WTC11 (cell line): ENCODE measurements around the gene NDN. TPM values are rescaled to one million over a fixed set of nuclear protein-coding genes. Genes with fewer than 3 reads are reported as not detected.

ENCODE experiments used
- ATAC-seq: fragments of 200-7000 bp; cut with Tn5 transposase; 2 replicates; pipeline ENCODE4 v1.10.0; 2021; ENCODE audit warnings: mild to moderate bottlenecking, moderate library complexity
- Bru-seq: library from RNA; stranded (reverse); fragments of 400-500 nt; gene quantifications from one replicate; lab custom pipeline; 2021; lab: Mats Ljungman, UMichigan
- CTCF ChIA-PET: fragments of 300-600 bp; sonication (Branson Sonifier 250); formaldehyde crosslinking; loops from one replicate; lab custom pipeline; 2021; ENCODE audit warnings: antibody characterized with exemption; lab: Charles Lee
- POLR2A ChIA-PET: fragments of 350-600 bp; sonication (Branson Sonifier 250); formaldehyde crosslinking; loops from one replicate; lab custom pipeline; 2021; ENCODE audit warnings: antibody characterized with exemption; lab: Charles Lee
- DNase-seq: peaks from one replicate; pipeline ENCODE4 v3.0.0; 2021; ENCODE audit warnings: low spot score
- H3K27ac Mint-ChIP-seq: 2 replicates; pipeline ENCODE4 v1.8.0; 2021; ENCODE audit warnings: mixed read lengths
- H3K27me3 Mint-ChIP-seq: 2 replicates; pipeline ENCODE4 v1.8.0; 2021; ENCODE audit warnings: low read depth, mild to moderate bottlenecking, moderate library complexity, mixed read lengths
- H3K36me3 Mint-ChIP-seq: 2 replicates; pipeline ENCODE4 v1.8.0; 2021; ENCODE audit warnings: mixed read lengths
- H3K4me1 Mint-ChIP-seq: 2 replicates; pipeline ENCODE4 v1.8.0; 2022; ENCODE audit warnings: mixed read lengths
- H3K4me3 Mint-ChIP-seq: 2 replicates; pipeline ENCODE4 v1.8.0; 2021; ENCODE audit warnings: mild to moderate bottlenecking, moderate library complexity, mixed read lengths
- H3K9me3 Mint-ChIP-seq: 2 replicates; pipeline ENCODE4 v1.8.0; 2021; ENCODE audit warnings: mixed read lengths
- AR ChIP-seq: fragments of 250-450 bp; sonication (Bioruptor Pico); IDR thresholded peaks from 2 replicates; pipeline ENCODE4 v1.9.0; 2021; ENCODE audit warnings: mild to moderate bottlenecking
- ATF2 ChIP-seq: sonication (generic); formaldehyde crosslinking; IDR thresholded peaks from 2 replicates; pipeline ENCODE4 v1.8.1; 2022; ENCODE audit warnings: low read depth, missing genetic modification reagents, borderline replicate concordance
- CREM ChIP-seq: sonication (generic); formaldehyde crosslinking; IDR thresholded peaks from 2 replicates; pipeline ENCODE4 v1.8.1; 2022; ENCODE audit warnings: mild to moderate bottlenecking, missing genetic modification reagents, moderate library complexity
- FOXJ3 ChIP-seq: sonication (generic); formaldehyde crosslinking; IDR thresholded peaks from 2 replicates; pipeline ENCODE4 v1.9.0; 2021; ENCODE audit warnings: missing genetic modification reagents, mild to moderate bottlenecking, borderline replicate concordance
- NR1H2 ChIP-seq: sonication (generic); formaldehyde crosslinking; IDR thresholded peaks from 2 replicates; pipeline ENCODE4 v1.9.0; 2021; ENCODE audit warnings: mild to moderate bottlenecking, moderate library complexity, missing genetic modification reagents
- NR3C1 ChIP-seq: sonication (generic); formaldehyde crosslinking; conservative IDR thresholded peaks from 2 replicates; pipeline ENCODE4 v1.8.1; 2023; ENCODE audit warnings: low read depth, mild to moderate bottlenecking, missing genetic modification reagents
- RORB ChIP-seq: fragments of 250-450 bp; sonication (Bioruptor Pico); IDR thresholded peaks from 2 replicates; pipeline ENCODE4 v1.9.0; 2021; ENCODE audit warnings: mild to moderate bottlenecking
- SMAD3 ChIP-seq: sonication (generic); formaldehyde crosslinking; IDR thresholded peaks from 2 replicates; pipeline ENCODE4 v1.8.0; 2022; ENCODE audit warnings: missing genetic modification reagents, mild to moderate bottlenecking, borderline replicate concordance
- SOX15 ChIP-seq: fragments of 250-450 bp; sonication (Bioruptor Pico); IDR thresholded peaks from 2 replicates; pipeline ENCODE4 v1.9.0; 2021; ENCODE audit warnings: mild to moderate bottlenecking
- SP1 ChIP-seq: sonication (generic); formaldehyde crosslinking; conservative IDR thresholded peaks from 2 replicates; pipeline ENCODE4 v1.8.1; 2022; ENCODE audit warnings: missing genetic modification reagents
- STAT6 ChIP-seq: sonication (generic); formaldehyde crosslinking; conservative IDR thresholded peaks from 2 replicates; pipeline ENCODE4 v1.8.1; 2023; ENCODE audit warnings: mild to moderate bottlenecking, low read depth, missing genetic modification reagents, moderate library complexity
- TEAD4 ChIP-seq: sonication (generic); formaldehyde crosslinking; IDR thresholded peaks from 2 replicates; pipeline ENCODE4 v1.8.0; 2022; ENCODE audit warnings: mild to moderate bottlenecking, missing genetic modification reagents
- USF1 ChIP-seq: sonication (generic); formaldehyde crosslinking; IDR thresholded peaks from 2 replicates; pipeline ENCODE4 v1.8.0; 2022; ENCODE audit warnings: mild to moderate bottlenecking, missing genetic modification reagents
- ZBTB21 ChIP-seq: sonication (generic); formaldehyde crosslinking; IDR thresholded peaks from 2 replicates; pipeline ENCODE4 v1.8.1; 2023; ENCODE audit warnings: mild to moderate bottlenecking, missing genetic modification reagents, borderline replicate concordance
- ZNF121 ChIP-seq: sonication (generic); formaldehyde crosslinking; IDR thresholded peaks from 2 replicates; pipeline ENCODE4 v1.8.0; 2023; ENCODE audit warnings: missing genetic modification reagents
- ZNF232 ChIP-seq: sonication (generic); formaldehyde crosslinking; IDR thresholded peaks from 2 replicates; pipeline ENCODE4 v1.8.0; 2022; ENCODE audit warnings: mild to moderate bottlenecking, missing genetic modification reagents
- ZNF396 ChIP-seq: fragments of 250-450 bp; sonication (Bioruptor Pico); IDR thresholded peaks from 2 replicates; pipeline ENCODE4 v1.8.0; 2021; ENCODE audit warnings: mild to moderate bottlenecking, moderate library complexity, borderline replicate concordance
- long read RNA-seq, 3 experiments: library from RNA in 1 of 3; library from capped mRNA in 1 of 3; library from polyadenylated mRNA in 1 of 3; unstranded in 2 of 3; stranded (forward) in 1 of 3; transcript quantifications; one replicate each; pipeline ENCODE4 v2.0.0, GENCODE V29; 2021
- total RNA-seq: library from RNA; stranded (reverse); gene quantifications from 3 replicates; pipeline ENCODE4 v1.2.3, GENCODE V29; 2021
- TF ChIP-seq, protein P1 (sequence below): sonication (generic); formaldehyde crosslinking; IDR thresholded peaks from 2 replicates; pipeline ENCODE4 v1.8.0; 2022; ENCODE audit warnings: mild to moderate bottlenecking, missing genetic modification reagents
- TF ChIP-seq, protein P2 (sequence below): sonication (generic); formaldehyde crosslinking; IDR thresholded peaks from 2 replicates; pipeline ENCODE4 v1.8.1; 2022; ENCODE audit warnings: low read depth, mild to moderate bottlenecking, moderate library complexity, missing genetic modification reagents, borderline replicate concordance
- TF ChIP-seq, protein P3 (sequence below): sonication (generic); formaldehyde crosslinking; IDR thresholded peaks from 2 replicates; pipeline ENCODE4 v1.8.0; 2023; ENCODE audit warnings: missing genetic modification reagents

Gene NDN, protein sequence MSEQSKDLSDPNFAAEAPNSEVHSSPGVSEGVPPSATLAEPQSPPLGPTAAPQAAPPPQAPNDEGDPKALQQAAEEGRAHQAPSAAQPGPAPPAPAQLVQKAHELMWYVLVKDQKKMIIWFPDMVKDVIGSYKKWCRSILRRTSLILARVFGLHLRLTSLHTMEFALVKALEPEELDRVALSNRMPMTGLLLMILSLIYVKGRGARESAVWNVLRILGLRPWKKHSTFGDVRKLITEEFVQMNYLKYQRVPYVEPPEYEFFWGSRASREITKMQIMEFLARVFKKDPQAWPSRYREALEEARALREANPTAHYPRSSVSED
- total RNA-seq: 40.0 to 49.7 TPM (median 45.1 TPM) in 3 replicates
- percentile 76 among the genes with signal in this experiment for Bru-seq, nascent RNA
- long read RNA-seq, experiment 1, transcript NDN-202 (1 exons, 1,627 nt): major isoform, 144 of 144 reads
- long read RNA-seq, experiment 1, partial matches to known transcripts: 0 of 144 reads
- long read RNA-seq, experiment 1, other reads (novel, unspliced or antisense): 0 of 144 reads
- long read RNA-seq, experiment 2, transcript NDN-202 (1 exons, 1,627 nt): major isoform, 118 of 118 reads
- long read RNA-seq, experiment 2, partial matches to known transcripts: 0 of 118 reads
- long read RNA-seq, experiment 2, other reads (novel, unspliced or antisense): 0 of 118 reads
- long read RNA-seq, experiment 3, transcript NDN-202 (1 exons, 1,627 nt): major isoform, 22 of 22 reads
- long read RNA-seq, experiment 3, partial matches to known transcripts: 0 of 22 reads
- long read RNA-seq, experiment 3, other reads (novel, unspliced or antisense): 0 of 22 reads

GRCh38 chr15:23687143-23687470 lies at the start of gene NDN:
TSS of gene NDN (minus strand) at chr15:23687305. CDS start at chr15:23687217, 88 bp downstream.
- ChIA-PET POLR2A (interaction anchor here (1.0 kb wide), 1 partner anchor 173 kb away, joined by 7 read pairs; no protein-coding TSS in a partner anchor), CTCF (interaction anchor here (1.0 kb wide), 1 partner anchor 137 kb away, joined by 4 read pairs; no protein-coding TSS in a partner anchor)
- H3K4me3 Mint-ChIP-seq: peak within 1 kb of the TSS; percentile 69
- peak; percentile 81 for ATAC-seq
- H3K27ac Mint-ChIP-seq: no peak within 1 kb of the TSS
- H3K9me3 Mint-ChIP-seq: peaks cover 28% of the 10 kb centered on the region
- peaks cover 21% of the 10 kb centered on the region for H3K4me1 Mint-ChIP-seq
- H3K27me3 Mint-ChIP-seq: no peaks in the 10 kb centered on the region; the same call in none of the 2 replicates
- peaks cover 26% of the 10 kb centered on the region for H3K36me3 Mint-ChIP-seq
- DNase-seq: peak; percentile 69
- TF ChIP-seq ZBTB21 (CRISPR knock-in tag) (no peak), RORB (CRISPR knock-in tag) (no peak), SP1 (no peak), ATF2 (CRISPR knock-in tag) (no peak), CREM (no peak), ZNF121 (CRISPR knock-in tag) (no peak), USF1 (CRISPR knock-in tag) (no peak), ZNF396 (CRISPR knock-in tag) (no peak), SOX15 (no peak), NR3C1 (CRISPR knock-in tag) (no peak)
- TF ChIP-seq, protein P1, sequence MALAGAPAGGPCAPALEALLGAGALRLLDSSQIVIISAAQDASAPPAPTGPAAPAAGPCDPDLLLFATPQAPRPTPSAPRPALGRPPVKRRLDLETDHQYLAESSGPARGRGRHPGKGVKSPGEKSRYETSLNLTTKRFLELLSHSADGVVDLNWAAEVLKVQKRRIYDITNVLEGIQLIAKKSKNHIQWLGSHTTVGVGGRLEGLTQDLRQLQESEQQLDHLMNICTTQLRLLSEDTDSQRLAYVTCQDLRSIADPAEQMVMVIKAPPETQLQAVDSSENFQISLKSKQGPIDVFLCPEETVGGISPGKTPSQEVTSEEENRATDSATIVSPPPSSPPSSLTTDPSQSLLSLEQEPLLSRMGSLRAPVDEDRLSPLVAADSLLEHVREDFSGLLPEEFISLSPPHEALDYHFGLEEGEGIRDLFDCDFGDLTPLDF (CRISPR knock-in tag): no peak

DNA sequence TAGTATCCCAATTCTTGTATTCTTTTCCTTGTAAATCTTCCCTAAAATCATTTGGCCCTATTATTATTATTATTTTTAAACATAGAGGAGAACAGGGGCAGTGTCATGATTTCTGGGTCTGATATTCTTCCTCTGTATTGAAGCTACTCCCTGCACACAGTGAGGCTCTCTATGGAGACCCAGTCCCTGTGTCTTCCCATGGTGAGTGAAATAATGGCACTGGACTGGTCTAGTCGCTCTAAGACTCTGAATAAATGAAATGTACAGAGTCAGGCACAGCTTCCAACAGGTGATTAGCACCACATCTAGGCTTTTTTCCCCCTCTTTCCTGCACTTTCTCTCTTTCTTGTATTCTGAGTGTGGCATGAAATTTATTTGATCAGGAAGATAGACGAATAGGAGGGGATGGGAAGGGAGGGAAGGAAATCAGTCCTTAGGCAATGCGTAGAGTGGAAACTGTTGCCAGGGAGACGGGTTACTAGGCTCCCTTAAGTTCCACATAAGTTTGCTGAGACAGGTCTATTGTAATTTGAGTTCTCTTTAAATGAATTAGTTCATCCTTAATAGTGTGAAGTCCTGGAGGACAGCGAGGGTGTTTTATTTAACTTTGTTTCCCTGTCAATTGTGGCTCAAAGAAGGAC lies 49.0 kb upstream of the NDN start:
- ATAC-seq: no peak
- no peak overlapping the region for H3K4me3 Mint-ChIP-seq

GRCh38 chr15:23734862-23735261 lies 47.8 kb upstream of the NDN start:
- no peak overlapping the region for H3K27ac Mint-ChIP-seq
- H3K27me3 Mint-ChIP-seq: no peaks in the 10 kb centered on the region; the same call in 1 of the 2 replicates
- ATAC-seq: no peak
- H3K36me3 Mint-ChIP-seq: peaks cover 25% of the 10 kb centered on the region
- no peak overlapping the region for H3K4me3 Mint-ChIP-seq
- peaks cover 30% of the 10 kb centered on the region for H3K9me3 Mint-ChIP-seq
- no peaks in the 10 kb centered on the region for H3K4me1 Mint-ChIP-seq
- CTCF ChIA-PET: no interaction called here
- POLR2A ChIA-PET: no interaction called here
- no peak for DNase-seq
- TF ChIP-seq STAT6 (CRISPR knock-in tag) (no peak), AR (no peak), TEAD4 (CRISPR knock-in tag) (no peak)
- TF ChIP-seq, protein P2, sequence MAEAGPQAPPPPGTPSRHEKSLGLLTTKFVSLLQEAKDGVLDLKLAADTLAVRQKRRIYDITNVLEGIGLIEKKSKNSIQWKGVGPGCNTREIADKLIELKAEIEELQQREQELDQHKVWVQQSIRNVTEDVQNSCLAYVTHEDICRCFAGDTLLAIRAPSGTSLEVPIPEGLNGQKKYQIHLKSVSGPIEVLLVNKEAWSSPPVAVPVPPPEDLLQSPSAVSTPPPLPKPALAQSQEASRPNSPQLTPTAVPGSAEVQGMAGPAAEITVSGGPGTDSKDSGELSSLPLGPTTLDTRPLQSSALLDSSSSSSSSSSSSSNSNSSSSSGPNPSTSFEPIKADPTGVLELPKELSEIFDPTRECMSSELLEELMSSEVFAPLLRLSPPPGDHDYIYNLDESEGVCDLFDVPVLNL (CRISPR knock-in tag): no peak

More for the DNA sequence above, 49.0 kb upstream of the NDN start:
- DNase-seq: no peak
- H3K9me3 Mint-ChIP-seq: peaks cover 31% of the 10 kb centered on the region
- H3K36me3 Mint-ChIP-seq: peaks cover 25% of the 10 kb centered on the region
- ChIA-PET CTCF (no interaction called here), POLR2A (no interaction called here)
- TF ChIP-seq FOXJ3 (CRISPR knock-in tag): no peak
- no peak for TF ChIP-seq NR1H2 (CRISPR knock-in tag)
- no peak for TF ChIP-seq ZNF232 (CRISPR knock-in tag)
- TF ChIP-seq, protein P3, sequence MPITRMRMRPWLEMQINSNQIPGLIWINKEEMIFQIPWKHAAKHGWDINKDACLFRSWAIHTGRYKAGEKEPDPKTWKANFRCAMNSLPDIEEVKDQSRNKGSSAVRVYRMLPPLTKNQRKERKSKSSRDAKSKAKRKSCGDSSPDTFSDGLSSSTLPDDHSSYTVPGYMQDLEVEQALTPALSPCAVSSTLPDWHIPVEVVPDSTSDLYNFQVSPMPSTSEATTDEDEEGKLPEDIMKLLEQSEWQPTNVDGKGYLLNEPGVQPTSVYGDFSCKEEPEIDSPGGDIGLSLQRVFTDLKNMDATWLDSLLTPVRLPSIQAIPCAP (CRISPR knock-in tag): no peak
- no peak for TF ChIP-seq SMAD3 (CRISPR knock-in tag)
- H3K27ac Mint-ChIP-seq: no peak overlapping the region
- H3K4me1 Mint-ChIP-seq: no peaks in the 10 kb centered on the region
- no peaks in the 10 kb centered on the region; the same call in 1 of the 2 replicates for H3K27me3 Mint-ChIP-seq
